Activated effector memory CD4-positive, alpha-beta T cell treated with Interleukin-2 at 50 U/mL for 16 hours (primary cell): Measurements from ENCODE around the gene JOSD2.

Experiments used
- DNase-seq: peaks from one replicate; pipeline ENCODE4 v3.0.0-alpha.2; 2020

The JOSD2 gene

DNA sequence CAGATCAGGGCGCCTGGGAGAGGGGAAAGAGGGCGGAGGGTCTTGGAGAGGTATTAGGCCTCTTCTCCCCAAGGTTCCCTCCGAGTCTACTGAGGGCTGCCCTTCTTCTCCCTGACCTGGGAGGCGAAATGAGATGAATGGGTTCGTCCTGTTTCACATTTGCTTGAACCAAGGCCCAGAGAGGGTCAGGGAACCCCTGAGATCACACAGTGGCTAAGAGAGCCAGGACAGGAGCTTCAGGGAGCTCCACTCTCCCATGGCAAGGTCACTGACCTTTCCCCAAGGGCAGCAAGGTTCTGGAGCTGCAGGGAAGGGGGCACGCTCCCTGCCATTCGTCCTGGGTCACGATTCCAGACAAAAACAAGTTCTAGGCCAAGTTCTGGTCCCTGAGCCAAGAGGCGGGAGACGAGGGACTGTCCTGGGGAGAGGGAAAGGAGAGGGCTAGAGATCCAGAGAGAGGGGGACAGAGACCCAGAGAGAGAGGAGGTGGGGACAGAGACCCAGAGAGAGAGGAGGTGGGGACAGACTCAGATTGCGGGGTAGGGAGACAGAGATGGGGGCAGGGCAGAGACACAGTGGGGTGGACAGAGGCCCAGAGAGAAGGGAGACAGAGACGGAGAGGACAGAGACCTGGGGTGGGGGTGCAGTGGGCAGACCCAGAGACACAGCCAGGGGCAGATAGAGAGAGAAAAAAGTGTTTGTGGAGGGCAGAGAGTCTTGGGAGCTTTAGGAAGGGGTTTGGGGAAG lies 2.2 kb upstream of the JOSD2 start:
- DNase-seq, result no peak

DNA sequence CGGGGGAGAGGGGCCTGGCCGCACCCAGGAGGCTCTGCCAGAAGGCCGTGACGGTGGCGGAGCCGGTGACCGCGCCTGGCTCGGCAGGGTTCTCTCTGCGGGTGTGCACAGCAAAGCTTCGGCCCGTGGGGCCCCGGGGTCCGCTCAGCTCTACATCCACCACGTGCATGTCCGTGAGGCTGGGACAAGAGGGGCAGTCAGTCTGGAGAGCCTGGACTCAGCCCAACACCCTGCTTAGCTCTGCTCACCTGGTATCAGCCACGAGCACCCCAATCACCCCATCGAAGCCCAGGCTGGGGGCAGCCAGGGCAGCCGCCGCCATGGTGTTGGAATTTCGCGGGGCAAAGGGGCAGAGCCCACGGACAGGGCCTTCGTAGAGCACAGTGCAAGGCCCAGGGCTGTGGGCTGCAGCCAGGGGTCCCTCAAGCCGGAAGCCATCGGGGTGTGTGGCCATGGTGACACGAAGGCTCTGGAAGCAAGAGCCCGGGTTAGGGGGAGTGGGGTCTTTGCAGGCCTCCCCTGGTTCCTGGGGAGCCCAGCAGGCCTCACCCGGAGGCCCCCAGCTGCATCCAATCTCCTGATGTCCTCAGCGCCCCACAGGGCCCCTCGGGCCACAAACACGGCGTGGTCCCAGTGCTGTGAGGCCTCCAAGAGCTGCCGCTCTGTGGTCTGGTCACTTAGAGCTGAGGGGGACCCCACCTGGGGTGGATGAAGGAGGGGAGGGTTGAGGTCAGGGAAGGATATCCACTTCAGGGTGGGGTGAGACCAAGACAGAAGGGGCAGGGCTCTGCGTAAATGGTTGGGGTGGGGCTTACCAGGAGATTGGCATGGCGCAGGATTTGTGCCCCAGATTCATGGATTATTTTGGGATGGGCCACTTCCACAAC lies 1.4 kb upstream of the JOSD2 start:
- DNase-seq, result no peak

DNA sequence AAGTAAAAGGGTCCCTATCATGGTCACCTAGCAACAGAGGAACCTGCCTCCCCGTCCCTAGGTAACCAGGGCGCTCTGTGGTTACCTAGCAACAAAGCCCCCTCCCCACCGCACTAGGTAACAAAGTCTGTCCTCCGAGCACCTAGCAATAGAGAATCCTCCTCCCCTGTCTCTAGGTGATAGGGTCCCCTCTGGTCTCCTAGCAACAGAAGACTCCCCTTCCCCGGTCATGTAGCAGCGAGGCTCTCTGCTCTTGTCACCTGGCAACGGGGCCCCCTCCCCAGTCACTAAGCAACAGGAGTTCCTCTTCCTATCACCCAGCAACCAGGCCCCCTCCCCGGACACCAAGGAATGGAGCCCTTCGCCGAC lies 307 bp downstream of the JOSD2 start:
- DNase-seq, result no peak

DNA sequence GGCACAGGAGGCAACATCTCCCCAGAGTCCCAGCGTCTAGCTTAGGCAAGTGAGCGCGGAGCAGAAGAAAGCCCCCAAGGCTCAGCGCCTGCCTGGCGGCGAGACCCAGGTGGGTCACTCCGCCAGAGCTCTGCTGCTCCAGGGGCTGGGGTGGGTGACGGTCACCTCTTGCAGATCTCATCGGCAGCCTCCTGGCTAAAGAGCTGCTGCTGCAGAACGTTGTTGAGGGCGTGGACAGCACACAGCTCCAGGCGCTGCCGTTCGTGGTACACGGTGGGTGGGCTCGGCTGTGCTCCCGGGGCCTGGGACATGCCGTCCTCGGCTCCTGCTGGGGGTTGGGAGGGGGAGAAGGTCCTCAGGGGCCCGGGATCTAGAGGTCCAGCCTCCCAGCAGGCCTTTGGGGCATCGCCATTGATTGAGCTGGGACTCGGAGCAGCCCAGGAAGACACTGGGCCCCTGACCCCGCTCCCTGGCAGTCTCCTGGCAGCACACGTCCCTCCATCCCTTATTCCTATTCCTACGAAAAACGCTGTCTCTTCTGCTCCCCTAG lies 795 bp downstream of the JOSD2 start:
- no peak for DNase-seq

DNA sequence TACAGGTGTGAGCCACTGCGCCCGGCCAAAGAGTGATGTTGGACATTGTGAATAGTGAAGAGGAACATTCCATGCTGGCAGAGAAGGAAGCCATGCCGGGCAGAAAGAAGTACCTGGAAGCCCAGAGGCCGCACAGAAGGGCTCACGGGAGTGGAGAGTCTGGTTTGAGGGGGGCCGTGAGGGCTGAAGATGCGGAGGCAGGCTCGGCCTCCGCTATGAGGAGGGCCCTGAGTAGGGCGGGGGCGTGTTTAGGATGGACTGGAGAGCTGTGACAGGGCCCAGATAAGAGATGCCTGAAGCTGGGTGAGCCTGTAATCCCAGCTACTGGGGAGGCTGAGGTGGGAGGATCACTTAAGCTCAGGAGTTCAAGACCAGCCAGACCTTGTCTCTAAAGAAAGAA lies 1.6 kb downstream of the JOSD2 start:
- no peak for DNase-seq

DNA sequence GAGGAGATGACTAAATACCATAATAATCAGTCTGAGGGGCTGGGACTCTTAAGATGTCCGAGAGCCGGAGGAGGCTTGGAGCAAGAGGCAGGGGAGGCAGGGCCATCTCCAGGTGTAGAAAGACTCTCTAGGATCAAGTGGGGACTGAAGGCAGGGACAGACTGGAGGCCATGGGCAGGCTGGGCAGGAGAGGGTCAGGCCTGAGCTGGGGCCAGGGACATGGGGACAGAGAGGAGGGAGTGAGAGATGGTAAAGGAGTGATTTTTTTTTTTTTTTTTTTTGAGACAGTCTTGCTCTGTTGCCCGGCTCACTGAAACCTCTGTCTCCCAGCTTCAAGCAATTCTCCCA lies 2.2 kb downstream of the JOSD2 start:
- no peak for DNase-seq

DNA sequence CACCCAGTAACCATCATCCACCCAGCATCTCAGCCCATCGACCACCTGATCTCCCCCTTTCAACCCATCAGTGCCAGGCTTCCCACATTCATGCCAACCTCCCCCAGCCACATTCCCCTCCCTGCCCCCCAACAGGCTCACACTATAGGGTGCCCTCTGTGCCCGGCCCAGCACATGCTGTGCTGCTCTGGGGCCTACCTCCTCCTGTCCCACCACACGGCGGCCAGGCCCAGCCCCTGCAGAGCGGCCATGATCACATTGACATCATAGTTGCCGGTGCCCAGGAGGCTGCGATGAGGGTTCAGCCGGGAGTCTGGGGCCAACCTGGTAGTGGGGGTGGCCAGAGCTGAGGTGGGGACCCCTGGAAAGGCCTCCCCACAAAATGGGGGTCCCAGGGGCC lies 3.6 kb downstream of the JOSD2 start:
- no peak for DNase-seq

DNA sequence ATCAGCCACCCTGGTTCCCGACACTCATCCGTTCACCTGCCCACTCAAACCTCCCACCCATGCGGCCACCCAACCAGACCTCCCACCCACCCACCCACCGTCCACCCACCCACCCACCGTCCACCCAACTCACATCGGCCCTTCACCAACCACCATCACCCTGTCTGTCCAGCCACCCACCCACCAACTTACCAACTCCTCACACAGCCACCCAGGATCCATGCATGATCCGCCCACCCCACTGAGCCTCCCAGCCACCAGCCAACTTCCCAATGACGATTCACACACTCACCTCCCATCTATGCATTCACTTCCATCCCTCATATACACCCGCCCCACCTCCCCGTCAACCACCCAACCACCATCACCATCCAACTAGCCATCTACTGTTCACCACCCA lies 4.3 kb downstream of the JOSD2 start:
- no peak for DNase-seq

DNA sequence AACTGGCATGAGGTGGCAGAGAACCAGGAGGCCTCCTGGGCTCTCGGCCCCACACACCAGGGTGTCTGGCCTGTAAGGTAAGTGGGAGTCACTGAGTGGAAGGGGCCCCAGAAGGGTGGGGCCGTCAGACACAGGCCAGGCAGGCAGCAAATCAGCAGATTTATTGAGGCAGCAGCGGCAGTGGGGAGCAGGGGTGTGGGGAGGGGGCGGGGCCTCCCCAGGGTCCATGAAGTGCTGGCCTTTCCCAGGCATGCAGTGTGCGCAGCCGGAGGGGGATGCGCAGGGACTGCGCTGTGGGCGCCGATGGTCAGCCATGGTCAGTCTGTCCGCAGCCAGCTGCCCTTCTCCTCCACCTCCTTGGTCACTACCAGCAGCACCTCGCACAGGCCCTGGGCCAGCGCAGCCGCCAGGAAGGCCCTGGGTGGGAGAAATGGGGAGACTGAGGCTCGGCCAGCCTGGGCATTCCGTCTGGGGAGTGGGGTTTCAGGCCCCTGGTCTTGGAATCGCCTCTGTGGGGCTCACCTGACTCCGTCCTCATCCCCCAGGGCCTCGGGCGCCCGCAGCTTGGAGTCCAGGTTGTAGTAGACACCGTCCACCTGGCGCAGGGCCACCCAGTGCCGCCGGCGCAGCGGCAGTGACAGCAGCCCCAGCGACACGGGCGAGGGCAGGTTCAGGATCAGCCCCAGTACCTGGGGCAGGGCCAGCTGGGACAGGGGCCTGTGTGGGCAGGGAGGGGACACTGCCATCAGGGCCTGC lies 5.0 kb downstream of the JOSD2 start:
- no peak for DNase-seq

DNA sequence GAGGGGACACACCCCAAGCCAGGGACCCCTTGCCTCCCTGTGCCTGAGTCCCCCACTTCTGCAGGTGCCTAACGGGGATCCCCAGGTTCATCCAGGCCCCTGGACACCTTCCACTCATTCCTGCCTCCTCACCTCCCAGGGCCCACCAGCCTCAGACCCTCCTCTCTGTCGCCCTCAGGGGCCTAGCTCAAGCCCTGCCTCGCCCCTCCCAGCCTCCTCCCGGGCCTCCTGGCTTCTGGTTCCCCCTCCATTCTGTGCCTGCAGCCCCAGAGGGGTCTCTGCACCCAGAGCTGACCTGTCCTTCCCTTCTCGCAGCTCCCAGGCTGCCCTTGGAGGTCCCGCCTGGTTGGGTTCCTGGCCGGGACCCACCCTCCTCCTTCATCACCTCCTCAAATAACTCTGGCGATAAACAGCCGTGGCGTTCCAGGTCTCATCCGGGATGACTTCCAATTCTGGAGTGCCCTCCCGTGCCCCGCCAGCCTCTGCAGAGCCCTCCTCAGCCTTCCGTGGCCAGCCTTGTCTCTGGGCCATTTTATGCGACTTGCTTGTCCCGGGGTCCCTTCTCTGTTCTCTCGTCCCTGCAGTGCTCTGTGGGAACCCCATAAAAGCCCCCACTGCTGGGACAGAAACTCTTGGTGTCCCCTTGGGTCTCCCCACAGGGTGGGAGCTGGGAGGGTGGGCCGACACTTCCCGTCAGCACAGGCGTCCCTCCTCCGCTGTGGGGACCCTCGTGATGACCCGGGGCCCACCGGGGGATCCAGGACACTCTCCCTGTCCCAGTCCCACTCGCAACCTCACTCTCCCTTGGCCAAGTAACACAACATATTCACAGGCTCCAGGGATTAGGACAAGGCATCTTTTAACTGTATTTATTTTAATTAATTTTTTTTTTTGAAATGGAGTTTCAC lies 9.2 kb downstream of the JOSD2 start:
- no peak for DNase-seq

DNA sequence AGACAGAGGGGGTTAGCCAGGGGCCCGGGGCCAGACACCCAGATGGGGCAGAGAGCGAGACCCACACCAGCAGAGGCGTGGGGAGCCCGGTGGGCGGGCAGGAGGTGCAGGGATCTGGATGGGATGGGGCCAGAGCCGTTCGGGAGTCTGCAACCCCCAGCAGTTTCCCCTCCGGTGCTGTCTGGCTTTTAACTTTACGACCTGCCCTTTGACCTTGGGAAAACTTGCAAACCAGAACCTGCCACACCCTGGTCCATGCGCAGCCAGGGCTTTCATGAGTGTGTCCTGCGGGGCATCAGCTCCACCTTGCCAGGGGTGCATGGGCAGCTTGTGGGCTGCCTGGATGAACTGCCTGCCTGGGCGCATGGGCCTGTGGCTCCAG lies 9.8 kb downstream of the JOSD2 start:
- no peak for DNase-seq

DNA sequence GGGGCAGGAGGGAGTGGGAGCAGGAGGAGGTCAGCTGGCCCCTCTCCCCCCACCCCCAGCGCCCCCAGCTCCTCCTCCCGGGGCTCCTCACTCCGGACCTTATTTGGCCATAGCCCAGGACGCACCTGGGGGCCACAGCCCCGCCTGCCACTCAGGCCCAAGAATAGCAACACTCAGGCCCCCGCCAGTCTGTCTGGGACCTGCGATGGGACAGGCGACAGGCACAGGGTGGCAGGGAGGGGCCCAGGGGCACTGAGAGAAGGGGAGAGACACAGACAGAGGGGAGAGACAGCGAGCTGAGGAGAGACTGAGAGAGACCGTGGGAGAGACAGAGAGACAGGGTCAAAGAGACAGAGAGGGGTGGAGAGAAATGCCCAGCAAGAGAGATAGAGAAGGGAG lies 10.2 kb downstream of the JOSD2 start:
- no peak for DNase-seq

DNA sequence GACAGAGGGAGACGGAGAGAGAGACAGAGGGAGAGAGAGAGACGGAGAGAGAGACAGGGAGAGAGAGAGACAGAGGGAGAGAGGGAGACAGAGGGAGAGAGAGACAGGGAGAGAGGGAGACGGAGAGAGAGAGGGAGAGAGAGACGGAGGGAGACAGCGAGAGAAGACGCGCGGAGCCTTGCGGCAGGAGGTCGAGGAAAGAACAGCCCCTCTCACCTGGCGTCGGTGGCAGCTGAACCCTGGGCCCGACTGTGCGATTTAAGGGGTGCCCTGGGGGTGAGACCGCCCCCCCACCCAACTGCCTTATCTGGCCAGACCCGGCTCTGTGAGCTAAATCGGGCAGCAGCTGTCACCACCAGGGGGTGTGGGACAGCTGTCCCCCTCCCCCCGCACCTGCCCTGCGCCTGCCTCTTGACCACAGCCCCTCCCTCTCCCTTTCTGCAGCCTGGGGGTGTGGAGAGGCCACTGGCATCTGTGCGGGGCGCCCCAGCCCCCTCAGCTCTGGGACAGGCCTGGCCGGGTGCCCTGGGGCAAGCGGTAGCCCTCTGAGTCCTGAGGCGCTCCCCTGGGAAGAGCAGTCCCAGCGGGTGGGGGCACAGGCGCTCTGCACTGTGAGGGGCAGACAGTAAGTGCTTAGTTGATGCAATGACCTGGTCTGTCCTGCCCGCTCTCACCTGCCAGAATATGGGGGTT lies 10.8 kb downstream of the JOSD2 start:
- DNase-seq, result no peak

DNA sequence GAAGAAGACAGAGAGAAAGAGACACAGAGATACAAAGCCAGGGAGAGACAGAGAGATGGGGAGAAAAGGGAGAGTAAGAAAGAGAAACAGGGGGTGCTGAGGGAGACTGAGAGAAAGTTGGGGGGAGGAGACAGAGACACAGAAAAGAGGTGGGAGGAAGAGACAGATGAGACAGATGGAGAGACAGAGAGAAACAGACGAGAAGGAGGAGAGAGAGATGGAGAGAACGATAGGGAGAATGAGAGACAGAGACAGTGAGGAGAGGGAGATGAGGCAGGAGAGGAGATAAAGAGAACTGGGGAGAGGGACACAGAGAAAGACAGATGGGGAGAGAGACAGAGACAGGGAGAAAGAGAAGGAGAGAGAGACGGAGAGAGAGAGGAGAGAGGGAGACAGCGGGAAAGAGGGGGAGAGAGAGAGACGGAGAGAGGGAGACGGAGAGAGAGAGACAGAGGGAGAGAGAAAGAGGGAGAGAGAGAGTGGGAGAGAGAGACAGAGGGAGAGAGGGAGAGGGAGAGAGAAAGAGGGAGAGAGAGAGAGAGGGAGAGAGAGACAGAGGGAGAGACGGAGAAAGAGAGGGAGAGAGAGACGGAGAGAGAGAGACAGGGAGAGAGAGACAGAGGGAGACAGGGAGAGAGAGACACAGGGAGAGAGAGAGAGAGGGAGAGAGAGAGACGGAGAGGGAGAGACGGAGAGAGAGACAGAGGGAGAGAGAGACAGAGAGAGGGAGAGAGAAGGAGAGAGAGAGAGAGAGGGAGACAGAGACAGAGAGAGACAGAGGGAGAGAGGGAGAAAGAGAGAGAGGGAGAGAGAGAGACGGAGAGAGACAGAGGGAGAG lies 12.6 kb downstream of the JOSD2 start:
- no peak for DNase-seq

DNA sequence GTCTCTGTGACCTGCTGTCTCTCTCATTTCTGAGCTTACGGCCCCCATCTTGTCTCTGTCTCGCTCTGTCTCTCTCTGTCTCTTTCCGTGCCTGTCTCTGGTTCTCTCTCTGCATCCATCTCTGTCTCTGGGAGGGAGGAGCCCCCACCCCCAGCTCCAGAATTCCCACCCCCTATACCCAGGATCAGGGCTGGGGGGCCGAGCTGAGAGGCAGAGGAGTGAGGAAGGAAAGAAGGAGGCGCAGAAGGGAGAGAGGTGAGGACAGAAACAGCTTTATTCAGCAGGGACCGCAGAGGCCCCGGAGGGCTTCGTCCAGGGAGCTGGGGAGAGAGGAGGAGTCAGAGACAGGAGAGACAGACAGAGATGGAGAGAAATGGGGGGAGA lies 14.0 kb downstream of the JOSD2 start:
- no peak for DNase-seq

DNA sequence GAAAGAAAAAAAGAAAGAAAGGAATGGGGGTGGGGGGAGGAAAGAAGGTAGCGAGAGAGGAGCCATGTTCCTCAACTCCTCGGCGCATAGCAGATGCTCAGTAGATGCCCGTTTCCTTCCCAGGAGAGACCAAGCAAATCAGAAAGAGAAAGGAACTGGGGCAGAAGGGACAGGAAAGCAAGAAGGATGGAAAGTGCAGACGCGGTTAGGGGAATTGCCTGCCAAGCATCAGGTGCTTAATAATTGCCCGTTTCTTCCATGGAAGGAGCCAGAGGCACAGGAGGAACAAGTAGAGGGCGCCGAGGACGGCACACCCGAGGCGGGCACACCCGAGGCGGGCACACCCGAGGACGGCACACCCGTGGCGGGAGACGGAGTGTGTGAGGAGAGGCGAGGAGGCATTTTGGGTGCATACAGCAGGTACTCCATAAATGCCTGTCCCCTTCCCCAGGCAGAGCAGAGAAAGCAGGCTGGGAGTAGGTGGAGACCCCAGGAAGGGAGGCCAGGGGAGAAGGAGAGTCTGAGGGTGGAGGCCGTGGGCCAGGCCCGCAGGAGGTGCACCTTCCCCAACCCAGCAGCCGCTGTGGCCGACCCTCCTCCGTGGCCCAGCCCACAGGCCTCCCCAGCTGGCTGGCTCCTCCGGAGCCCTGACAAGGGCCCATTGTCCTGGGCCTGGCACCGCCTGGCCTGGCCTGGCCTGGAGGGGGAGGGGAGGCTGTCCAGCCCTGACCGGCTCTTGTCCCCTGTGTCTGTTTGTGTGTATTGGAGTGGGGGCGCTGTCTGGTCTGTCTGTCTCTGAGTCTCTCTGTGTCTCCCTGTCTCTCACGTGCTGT lies 14.6 kb downstream of the JOSD2 start:
- DNase-seq, result no peak

DNA sequence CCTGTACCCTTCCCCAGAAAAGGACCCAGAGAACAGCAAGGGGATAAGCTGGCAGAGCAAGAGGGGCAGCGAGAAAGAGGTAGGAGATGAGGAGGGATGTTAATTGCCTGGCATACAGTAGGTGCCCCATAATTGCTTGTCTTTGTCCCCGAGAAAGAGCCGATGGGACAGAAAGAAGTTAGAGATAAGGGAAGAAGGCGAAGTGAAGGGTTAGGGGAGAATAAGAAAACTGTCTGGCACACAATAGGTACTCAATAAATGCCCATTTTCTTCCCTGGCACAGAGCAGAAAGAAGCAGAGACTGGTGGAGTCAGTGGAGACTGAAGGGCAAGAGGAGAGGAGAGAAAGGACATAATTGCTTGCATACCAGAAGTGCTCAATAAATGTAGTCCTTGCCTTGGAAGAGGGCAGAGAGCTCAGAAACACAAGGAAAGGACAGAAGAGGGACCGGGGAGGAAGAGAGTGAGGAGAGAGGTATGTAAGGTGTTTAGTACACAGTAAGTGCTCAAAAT lies 15.9 kb downstream of the JOSD2 start:
- no peak for DNase-seq

DNA sequence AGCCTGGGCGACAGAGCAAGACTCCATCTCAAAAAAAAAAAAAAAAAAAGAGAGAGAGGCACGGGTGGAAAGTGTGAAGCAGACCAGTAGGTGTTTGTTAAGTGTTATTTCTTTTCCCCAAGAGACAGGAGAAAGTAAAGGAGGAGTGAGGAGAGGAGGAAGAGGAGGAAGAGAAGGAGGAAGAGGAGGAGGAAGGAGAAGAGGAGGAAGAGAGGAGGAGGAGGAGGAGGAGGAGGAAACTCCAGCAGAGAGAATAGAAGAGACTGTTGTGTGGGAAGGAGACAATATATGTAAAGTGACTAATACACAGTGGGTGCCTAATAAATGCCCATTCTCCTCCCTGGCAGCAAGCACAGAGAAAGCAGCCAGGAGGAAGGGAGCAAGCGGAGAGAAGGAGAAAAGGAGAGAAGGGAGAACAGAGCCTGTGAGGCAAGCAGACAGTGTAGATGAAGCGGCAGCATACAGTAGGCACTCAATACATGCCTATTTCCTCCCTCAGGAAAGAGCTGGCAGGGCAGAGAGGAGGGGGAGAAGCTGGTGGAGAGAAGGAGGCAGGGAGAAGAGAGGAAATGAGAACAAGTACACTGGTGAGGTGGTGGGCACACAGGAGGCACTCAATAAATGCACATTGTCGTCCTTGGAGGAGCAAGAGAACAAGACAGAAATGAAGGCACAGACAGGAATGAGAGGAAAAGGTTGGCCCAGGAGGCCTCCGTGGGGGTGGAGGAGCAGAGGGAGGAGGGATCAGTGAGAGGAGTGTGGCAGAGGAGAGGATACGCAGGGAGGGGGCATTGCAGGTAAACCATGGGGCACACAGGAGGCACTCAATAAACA lies 16.6 kb downstream of the JOSD2 start:
- DNase-seq, result no peak

DNA sequence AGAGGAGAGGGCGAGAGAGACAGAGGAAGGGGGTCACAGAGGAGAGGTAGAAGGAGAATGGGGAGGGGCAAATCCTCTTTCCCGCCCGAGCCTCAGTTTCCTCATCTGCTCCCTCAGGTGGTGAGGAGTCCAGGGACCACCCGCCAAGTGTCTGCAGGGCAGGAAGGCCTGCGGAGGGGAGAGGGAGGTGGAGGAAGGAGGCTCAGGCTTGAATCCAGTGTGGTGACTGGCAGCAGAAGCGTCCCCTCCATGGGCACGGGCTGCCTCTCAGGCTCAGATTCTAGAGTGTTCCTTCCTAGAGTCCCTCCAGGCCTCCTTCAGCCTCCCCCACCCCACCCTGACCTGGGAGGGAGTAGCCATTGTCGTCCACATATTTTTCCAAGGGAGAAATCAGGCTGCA lies 17.8 kb downstream of the JOSD2 start:
- no peak for DNase-seq
